ENCODE results near the gene PRR19.

- TF ChIP-seq CTCF (IDR thresholded peaks at IDR 0.05; ENCODE audit: poor library complexity, severe bottlenecking): no peak
- TF ChIP-seq POLR2AphosphoS5 (IDR thresholded peaks at IDR 0.05): no peak
- no peak for TF ChIP-seq EZH2 (IDR thresholded peaks at IDR 0.05; ENCODE audit: borderline replicate concordance, insufficient read depth, low read length, poor library complexity, severe bottlenecking)
- TF ChIP-seq MXI1 (conservative IDR thresholded peaks at IDR 0.05; ENCODE audit: poor library complexity, severe bottlenecking): no peak
- no peak for TF ChIP-seq EP300 (conservative IDR thresholded peaks at IDR 0.05; ENCODE audit: poor library complexity, severe bottlenecking)
- TF ChIP-seq TAF1 (IDR thresholded peaks at IDR 0.05; ENCODE audit: low read depth): no peak
- no peak for TF ChIP-seq REST (IDR thresholded peaks at IDR 0.05; ENCODE audit: borderline replicate concordance)
Measured at GRCh38 chr19:42312370-42312769, 10.4 kb downstream of the PRR19 start.

Measured in neural cell (in vitro differentiated cells).